SK-N-SH (cell line): Measurements from ENCODE around the gene BEST3.

ENCODE experiments used
- CTCF ChIP-seq: fragments of 200-600 bp; sonication (generic); IDR thresholded peaks from 2 replicates; pipeline ENCODE4 v1.6.1; 2017; ENCODE audit warnings: antibody characterized with exemption, mild to moderate bottlenecking, moderate library complexity
- ELF1 ChIP-seq: IDR thresholded peaks from 2 replicates; pipeline ENCODE4 v1.4.0; 2012
- EP300 ChIP-seq, 2 experiments: IDR thresholded peaks; 2 replicates each; pipeline versions ENCODE4 v1.4.0 to v1.6.1; 2012; ENCODE audit warnings: borderline replicate concordance in 1 of 2, low read depth in 1 of 2, low read length in 1 of 2
- EZH2phosphoT487 ChIP-seq: fragments of 200-600 bp; sonication (generic); IDR thresholded peaks from 2 replicates; pipeline ENCODE4 v1.6.1; 2017; ENCODE audit warnings: low read depth, mixed run types, mild to moderate bottlenecking, antibody characterized with exemption, moderate library complexity, borderline replicate concordance
- GABPA ChIP-seq: IDR thresholded peaks from 2 replicates; pipeline ENCODE4 v1.4.0; 2012; ENCODE audit warnings: low read depth, mild to moderate bottlenecking
- IRF3 ChIP-seq: fragments of 150-350 bp; IDR thresholded peaks from 2 replicates; pipeline ENCODE4 v1.6.1; 2016; ENCODE audit warnings: mild to moderate bottlenecking, low read depth, low read length
- JUND ChIP-seq: IDR thresholded peaks from 2 replicates; pipeline ENCODE4 v1.4.0; 2012
- MAX ChIP-seq: IDR thresholded peaks from 2 replicates; pipeline ENCODE4 v1.4.0; 2012; ENCODE audit warnings: low read depth
- MXI1 ChIP-seq: IDR thresholded peaks from 2 replicates; pipeline ENCODE4 v1.6.1; 2012; ENCODE audit warnings: mild to moderate bottlenecking, low read depth, low read length, improper control_type of control experiment
- PBX3 ChIP-seq: IDR thresholded peaks from 2 replicates; pipeline ENCODE4; 2012
- POLR2AphosphoS5 ChIP-seq: IDR thresholded peaks from 2 replicates; pipeline ENCODE4 v1.6.1; 2012; ENCODE audit warnings: low read depth, low read length
- TAF1 ChIP-seq: IDR thresholded peaks from 2 replicates; pipeline ENCODE4 v1.6.1; 2012; ENCODE audit warnings: low read depth, mild to moderate bottlenecking, low read length, moderate library complexity, borderline replicate concordance

- TF ChIP-seq CTCF (no peak), IRF3 (no peak), MAX (no peak), EZH2phosphoT487 (no peak), MXI1 (no peak), POLR2AphosphoS5 (no peak), JUND (no peak), GABPA (no peak), TAF1 (no peak), EP300 (IDR thresholded peaks at IDR 0.05; ENCODE audit: borderline replicate concordance in 1 of 2, low read depth in 1 of 2, low read length in 1 of 2) (no peak), PBX3 (no peak), ELF1 (no peak)
Observed at GRCh38 chr12:69660164-69660863, 38.8 kb downstream of the BEST3 start.
